ENCODE results near the gene CRB3. TPM values are rescaled to one million over a fixed set of nuclear protein-coding genes. Genes with fewer than 3 reads are reported as not detected.

CRB3 gene
- total and polyA plus RNA-seq, 9 of the 15 experiments (the other 6 are each of a cell fraction or from before 2014, with no cell fraction given), result 0.49 TPM; not detected in 8

- TF ChIP-seq MAX (CRISPR knock-in tag; IDR thresholded peaks at IDR 0.05) (0 out of 2 replicates have a peak, but pooled peaks have one; percentile 40), THRA (IDR thresholded peaks at IDR 0.05) (no peak), ZBTB34 (CRISPR knock-in tag; IDR thresholded peaks at IDR 0.05) (no peak), ZFX (CRISPR knock-in tag; IDR thresholded peaks at IDR 0.05) (peak; percentile 93), SOX6 (IDR thresholded peaks at IDR 0.05) (no peak), MGA (IDR thresholded peaks at IDR 0.05) (peak; percentile 64), SMARCC2 (IDR thresholded peaks at IDR 0.05; ENCODE audit: low read depth) (no peak), ZNF324 (CRISPR knock-in tag; IDR thresholded peaks at IDR 0.05) (no peak), CREB3 (tag; conservative IDR thresholded peaks at IDR 0.05; ENCODE audit: low read depth) (no peak), ZSCAN29 (IDR thresholded peaks at IDR 0.05) (no peak), ZNF76 (CRISPR knock-in tag; IDR thresholded peaks at IDR 0.05; ENCODE audit: borderline replicate concordance) (no peak)
Observed at GRCh38 chr19:6460099-6460884, 3.8 kb upstream of the CRB3 start (continued).

Data from K562 (cell line).